Measurements from ENCODE around the gene ALDH2. TPM values are rescaled to one million over a fixed set of nuclear protein-coding genes. Genes with fewer than 3 reads are reported as not detected.
A peak's percentile ranks its signal among the peaks of the same experiment; 100 is the strongest.

Gene ALDH2
- polyA plus RNA-seq, 1 donor (not counting 4 experiments of a cell fraction or from before 2014, with no cell fraction given): 33.8 TPM

DNA sequence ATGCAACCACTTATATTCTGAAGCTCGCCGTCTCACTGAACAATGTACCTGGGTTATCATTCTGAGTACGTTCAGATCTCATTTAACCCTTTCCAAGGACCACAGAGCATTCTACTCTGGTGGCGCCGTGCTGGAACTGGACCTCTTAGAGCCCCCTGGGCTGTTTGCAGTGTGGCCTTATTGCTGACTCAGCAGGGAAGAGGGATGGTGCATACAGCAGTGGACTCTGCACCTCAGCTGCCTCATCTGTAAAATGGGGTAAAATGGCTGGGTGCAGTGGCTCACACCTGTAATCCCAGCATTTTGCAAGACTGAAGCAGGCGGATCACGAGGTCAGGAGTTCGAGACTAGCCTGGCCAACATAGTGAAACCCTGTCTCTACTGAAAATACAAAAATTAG lies 2.9 kb downstream of the ALDH2 start:
- H3K79me2 ChIP-seq (ENCODE audit: control insufficient read depth, insufficient read depth, low read length): no peaks in the 10 kb centered on the region
- no peak overlapping the region for H3K4me2 ChIP-seq (ENCODE audit: control insufficient read depth, extremely low read depth, insufficient read depth, low read depth, low read length)
- no peaks in the 10 kb centered on the region for H4K20me1 ChIP-seq (ENCODE audit: control insufficient read depth, extremely low read depth, insufficient read depth, low read length)
- FAIRE-seq (no peak), DNase-seq (ENCODE audit: low read depth, low spot score) (no peak)
- dilution Hi-C loops (cut with MboI; ENCODE audit: extremely low pct_ligation_motif_present, low sequenced_read_pairs): no loop called here
- no peak overlapping the region for H2AFZ ChIP-seq (ENCODE audit: control insufficient read depth, low read length)
- no peaks in the 10 kb centered on the region for H3K27me3 ChIP-seq (ENCODE audit: control insufficient read depth, extremely low read depth, insufficient read depth, low read length)
- H3K4me3 ChIP-seq (ENCODE audit: control insufficient read depth in 2 of 3, extremely low read depth in 1 of 3, insufficient read depth in 2 of 3, low read depth in 1 of 3, low read length in 3 of 3): no peak overlapping the region
- no peak overlapping the region for H3K9ac ChIP-seq (ENCODE audit: control insufficient read depth, extremely low read depth, insufficient read depth, low read length)
- H3K27ac ChIP-seq (ENCODE audit: control insufficient read depth, insufficient read depth, low read length): no peak overlapping the region
- no peaks in the 10 kb centered on the region for H3K9me1 ChIP-seq (ENCODE audit: control insufficient read depth, extremely low read depth, insufficient read depth, low read length)
- H3K4me1 ChIP-seq (ENCODE audit: control insufficient read depth, extremely low read depth, insufficient read depth, low read length): peaks cover 20% of the 10 kb centered on the region
- H3K36me3 ChIP-seq (ENCODE audit: control insufficient read depth in 2 of 2, extremely low read depth in 1 of 2, insufficient read depth in 2 of 2, low read length in 2 of 2): no peaks in the 10 kb centered on the region
- no peak for TF ChIP-seq EZH2 (IDR thresholded peaks at IDR 0.05; ENCODE audit: low read length)
- TF ChIP-seq, protein P1, sequence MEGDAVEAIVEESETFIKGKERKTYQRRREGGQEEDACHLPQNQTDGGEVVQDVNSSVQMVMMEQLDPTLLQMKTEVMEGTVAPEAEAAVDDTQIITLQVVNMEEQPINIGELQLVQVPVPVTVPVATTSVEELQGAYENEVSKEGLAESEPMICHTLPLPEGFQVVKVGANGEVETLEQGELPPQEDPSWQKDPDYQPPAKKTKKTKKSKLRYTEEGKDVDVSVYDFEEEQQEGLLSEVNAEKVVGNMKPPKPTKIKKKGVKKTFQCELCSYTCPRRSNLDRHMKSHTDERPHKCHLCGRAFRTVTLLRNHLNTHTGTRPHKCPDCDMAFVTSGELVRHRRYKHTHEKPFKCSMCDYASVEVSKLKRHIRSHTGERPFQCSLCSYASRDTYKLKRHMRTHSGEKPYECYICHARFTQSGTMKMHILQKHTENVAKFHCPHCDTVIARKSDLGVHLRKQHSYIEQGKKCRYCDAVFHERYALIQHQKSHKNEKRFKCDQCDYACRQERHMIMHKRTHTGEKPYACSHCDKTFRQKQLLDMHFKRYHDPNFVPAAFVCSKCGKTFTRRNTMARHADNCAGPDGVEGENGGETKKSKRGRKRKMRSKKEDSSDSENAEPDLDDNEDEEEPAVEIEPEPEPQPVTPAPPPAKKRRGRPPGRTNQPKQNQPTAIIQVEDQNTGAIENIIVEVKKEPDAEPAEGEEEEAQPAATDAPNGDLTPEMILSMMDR (optimal IDR thresholded peaks at IDR 0.05 in 1 of 3, IDR thresholded peaks at IDR 0.05 in 1 of 3, conservative IDR thresholded peaks at IDR 0.05 in 1 of 3; ENCODE audit: extremely low read depth in 1 of 3, insufficient read depth in 2 of 3, low read length in 3 of 3): no peak
- H3K9me3 ChIP-seq (ENCODE audit: control insufficient read depth, low read depth, low read length): no peaks in the 10 kb centered on the region

DNA sequence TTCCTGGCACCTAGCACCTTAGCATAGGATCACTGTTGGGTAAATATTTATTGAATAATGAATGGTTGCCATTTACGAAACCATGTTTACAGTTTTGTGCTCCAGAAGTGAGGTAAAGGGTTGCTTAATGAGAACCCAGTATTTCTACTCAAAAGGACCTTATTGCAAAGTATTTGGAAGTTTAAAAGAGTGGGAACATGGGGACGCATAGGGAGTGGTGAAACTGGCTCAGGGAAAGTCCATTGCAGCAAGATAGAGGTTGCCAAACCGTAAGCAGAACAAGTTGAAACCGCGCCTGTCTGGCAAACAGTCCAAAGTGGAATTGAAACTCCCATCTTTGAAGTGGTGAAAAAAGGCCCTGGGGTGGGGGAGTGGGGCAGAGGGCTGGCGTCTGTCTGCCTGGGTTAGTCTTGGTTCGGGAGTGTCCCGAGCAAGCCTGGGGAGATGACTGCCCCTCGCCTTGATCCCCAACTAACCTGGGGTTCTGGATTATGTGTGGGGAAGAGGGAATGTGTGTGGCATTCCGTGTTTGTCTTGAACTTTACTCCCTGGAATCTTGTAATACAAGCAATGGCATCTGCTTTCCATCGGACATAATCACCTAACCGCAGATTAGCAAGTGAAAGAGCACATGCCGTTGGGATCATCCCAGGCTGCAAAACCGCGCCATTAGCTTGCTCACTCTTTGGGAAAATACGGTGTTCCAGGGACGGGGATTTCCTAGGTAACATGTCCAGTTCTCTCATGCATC lies 7.2 kb downstream of the ALDH2 start:
- no peaks in the 10 kb centered on the region for H3K9me1 ChIP-seq (ENCODE audit: control insufficient read depth, extremely low read depth, insufficient read depth, low read length)
- peak overlapping the region; percentile 83 for H3K27ac ChIP-seq (ENCODE audit: control insufficient read depth, insufficient read depth, low read length)
- no peaks in the 10 kb centered on the region for H3K27me3 ChIP-seq (ENCODE audit: control insufficient read depth, extremely low read depth, insufficient read depth, low read length)
- H3K79me2 ChIP-seq (ENCODE audit: control insufficient read depth, insufficient read depth, low read length): no peaks in the 10 kb centered on the region
- H2AFZ ChIP-seq (ENCODE audit: control insufficient read depth, low read length): peak overlapping the region; percentile 80
- H3K4me1 ChIP-seq (ENCODE audit: control insufficient read depth, extremely low read depth, insufficient read depth, low read length): peaks cover 25% of the 10 kb centered on the region
- H3K4me3 ChIP-seq (ENCODE audit: control insufficient read depth in 2 of 3, extremely low read depth in 1 of 3, insufficient read depth in 2 of 3, low read depth in 1 of 3, low read length in 3 of 3): peak overlapping the region in 1 of 3 experiments; percentile 40
- TF ChIP-seq EZH2 (IDR thresholded peaks at IDR 0.05; ENCODE audit: low read length): no peak
- TF ChIP-seq, protein P1 (optimal IDR thresholded peaks at IDR 0.05 in 1 of 3, IDR thresholded peaks at IDR 0.05 in 1 of 3, conservative IDR thresholded peaks at IDR 0.05 in 1 of 3; ENCODE audit: extremely low read depth in 1 of 3, insufficient read depth in 2 of 3, low read length in 3 of 3): no peak
- DNase-seq (ENCODE audit: low read depth, low spot score) (no peak), FAIRE-seq (peak; percentile 76)
- H3K36me3 ChIP-seq (ENCODE audit: control insufficient read depth in 2 of 2, extremely low read depth in 1 of 2, insufficient read depth in 2 of 2, low read length in 2 of 2): no peaks in the 10 kb centered on the region
- dilution Hi-C loops (cut with MboI; ENCODE audit: extremely low pct_ligation_motif_present, low sequenced_read_pairs): no loop called here
- peak overlapping the region; percentile 70 for H3K9ac ChIP-seq (ENCODE audit: control insufficient read depth, extremely low read depth, insufficient read depth, low read length)
- H3K4me2 ChIP-seq (ENCODE audit: control insufficient read depth, extremely low read depth, insufficient read depth, low read depth, low read length): peak overlapping the region; percentile 84
- H4K20me1 ChIP-seq (ENCODE audit: control insufficient read depth, extremely low read depth, insufficient read depth, low read length): no peaks in the 10 kb centered on the region
- H3K9me3 ChIP-seq (ENCODE audit: control insufficient read depth, low read depth, low read length): no peaks in the 10 kb centered on the region

Data from keratinocyte (primary cell).